DND-41 (cell line): ENCODE measurements around the gene SOX13.

ENCODE experiments used
- CTCF ChIP-seq: IDR thresholded peaks from 2 replicates; pipeline ENCODE4 v1.5.1; 2012; ENCODE audit warnings: borderline replicate concordance, low read length, moderate library complexity, mild to moderate bottlenecking; ENCODE audit not compliant: poor library complexity, severe bottlenecking; ENCODE audit errors: extremely low read depth
- EZH2 ChIP-seq: IDR thresholded peaks from 3 replicates; pipeline ENCODE4 v1.6.1; 2012; ENCODE audit warnings: borderline replicate concordance, low read depth, mild to moderate bottlenecking, moderate library complexity, low read length, inconsistent platforms; ENCODE audit not compliant: severe bottlenecking

- TF ChIP-seq CTCF (no peak), EZH2 (no peak)
These were observed 8.4 kb downstream of the SOX13 start for GRCh38 chr1:204081164-204081790.
